ENCODE data around the gene TGFBI. TPM values are rescaled to one million over a fixed set of nuclear protein-coding genes. Genes with fewer than 3 reads are reported as not detected.

The TGFBI gene
- total and polyA plus RNA-seq, 9 of the 15 experiments (the other 6 are each of a cell fraction or from before 2014, with no cell fraction given) = 0.05 to 0.62 (median 0.08) TPM; not detected in 6

DNA sequence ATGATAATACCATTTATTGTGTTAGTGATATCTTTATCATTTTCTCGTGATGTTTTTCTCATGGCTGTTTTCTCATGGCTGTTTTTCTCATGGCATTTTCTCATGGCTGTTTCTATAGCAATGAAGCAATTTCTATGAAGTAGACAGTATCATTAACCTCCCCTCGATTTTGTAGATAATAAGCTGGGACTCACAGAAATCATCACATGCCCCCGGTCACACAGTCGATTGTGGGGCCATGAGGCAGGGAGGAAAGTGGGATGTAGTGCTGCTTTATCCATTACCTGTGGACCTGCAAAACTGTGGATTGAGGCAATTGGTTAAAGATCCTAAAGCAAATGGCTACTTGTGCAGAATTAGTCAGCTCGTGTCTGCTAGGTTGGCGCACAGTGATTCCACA, 47.3 kb downstream of the TGFBI start:
- no peak overlapping the region for H2AFZ ChIP-seq (ENCODE audit: low read depth, low read length)
- no peak overlapping the region for H3K4me2 ChIP-seq (ENCODE audit: insufficient read depth, low read length)
- peaks cover 17 to 27% of the 10 kb centered on the region in 2 experiments for H3K27me3 ChIP-seq (ENCODE audit: control insufficient read depth in 2 of 2, insufficient read depth in 2 of 2, low read length in 2 of 2)
- H4K20me1 ChIP-seq (replicated peaks; ENCODE audit: control insufficient read depth, insufficient read depth, low read length) = no peaks in the 10 kb centered on the region
- peaks cover 4 to 9% of the 10 kb centered on the region in 2 experiments; a peak in 3 of 5 replicates for H3K4me1 ChIP-seq (replicated peaks in 1 of 2; ENCODE audit: control insufficient read depth in 2 of 2, insufficient read depth in 2 of 2, low read length in 2 of 2)
- no peak overlapping the region for H3K4me3 ChIP-seq
- POLR2A ChIA-PET = interaction anchor here (1.0 kb wide), 1 partner anchor 20 kb away, joined by 4 read pairs; no protein-coding TSS in a partner anchor
- H3K79me2 ChIP-seq (ENCODE audit: control insufficient read depth, insufficient read depth, low read length) = no peaks in the 10 kb centered on the region
- WGBS (ENCODE audit: insufficient coverage, low coverage, missing lambda C conversion rate) = 1% methylated on average over 6 of the region's 6 CpGs
- in situ Hi-C loops (cut with MboI) (no loop called here), intact Hi-C loops (cut with micrococcal nuclease) (no loop called here)
- CTCF ChIA-PET (ENCODE audit: low intra/inter-chr PET ratio) = no interaction called here
- FAIRE-seq (no peak), DNase-seq (ENCODE audit: extremely low read depth in 1 of 4, low spot score in 3 of 4) (no peak), ATAC-seq (no peak)
- no TSS peak for BruUV-seq (replicated peaks)
- no peaks in the 10 kb centered on the region for H3K9me1 ChIP-seq (ENCODE audit: control insufficient read depth, insufficient read depth, low read length)
- H3K36me3 ChIP-seq (ENCODE audit: control insufficient read depth, insufficient read depth, low read length) = no peaks in the 10 kb centered on the region
- H3K27ac ChIP-seq (ENCODE audit: extremely low read depth, low read depth, low read length) = no peak overlapping the region
- no peak for TF ChIP-seq SIX5 (IDR thresholded peaks at IDR 0.05; ENCODE audit: borderline replicate concordance in 1 of 2, insufficient read depth in 1 of 2, low read depth in 1 of 2, low read length in 2 of 2)
- TF ChIP-seq ZNF785 (CRISPR knock-in tag; IDR thresholded peaks at IDR 0.05) = no peak
- no peak for TF ChIP-seq SRSF9 (IDR thresholded peaks at IDR 0.05; ENCODE audit: borderline replicate concordance, low read depth, low read length)
- no peak for TF ChIP-seq PYGO2 (tag; IDR thresholded peaks at IDR 0.05)
- TF ChIP-seq, protein P1, sequence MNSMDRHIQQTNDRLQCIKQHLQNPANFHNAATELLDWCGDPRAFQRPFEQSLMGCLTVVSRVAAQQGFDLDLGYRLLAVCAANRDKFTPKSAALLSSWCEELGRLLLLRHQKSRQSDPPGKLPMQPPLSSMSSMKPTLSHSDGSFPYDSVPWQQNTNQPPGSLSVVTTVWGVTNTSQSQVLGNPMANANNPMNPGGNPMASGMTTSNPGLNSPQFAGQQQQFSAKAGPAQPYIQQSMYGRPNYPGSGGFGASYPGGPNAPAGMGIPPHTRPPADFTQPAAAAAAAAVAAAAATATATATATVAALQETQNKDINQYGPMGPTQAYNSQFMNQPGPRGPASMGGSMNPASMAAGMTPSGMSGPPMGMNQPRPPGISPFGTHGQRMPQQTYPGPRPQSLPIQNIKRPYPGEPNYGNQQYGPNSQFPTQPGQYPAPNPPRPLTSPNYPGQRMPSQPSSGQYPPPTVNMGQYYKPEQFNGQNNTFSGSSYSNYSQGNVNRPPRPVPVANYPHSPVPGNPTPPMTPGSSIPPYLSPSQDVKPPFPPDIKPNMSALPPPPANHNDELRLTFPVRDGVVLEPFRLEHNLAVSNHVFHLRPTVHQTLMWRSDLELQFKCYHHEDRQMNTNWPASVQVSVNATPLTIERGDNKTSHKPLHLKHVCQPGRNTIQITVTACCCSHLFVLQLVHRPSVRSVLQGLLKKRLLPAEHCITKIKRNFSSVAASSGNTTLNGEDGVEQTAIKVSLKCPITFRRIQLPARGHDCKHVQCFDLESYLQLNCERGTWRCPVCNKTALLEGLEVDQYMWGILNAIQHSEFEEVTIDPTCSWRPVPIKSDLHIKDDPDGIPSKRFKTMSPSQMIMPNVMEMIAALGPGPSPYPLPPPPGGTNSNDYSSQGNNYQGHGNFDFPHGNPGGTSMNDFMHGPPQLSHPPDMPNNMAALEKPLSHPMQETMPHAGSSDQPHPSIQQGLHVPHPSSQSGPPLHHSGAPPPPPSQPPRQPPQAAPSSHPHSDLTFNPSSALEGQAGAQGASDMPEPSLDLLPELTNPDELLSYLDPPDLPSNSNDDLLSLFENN (IDR thresholded peaks at IDR 0.05; ENCODE audit: low read depth in 2 of 2, low read length in 2 of 2) = no peak
- no peak for TF ChIP-seq EHMT2 (IDR thresholded peaks at IDR 0.05)
- no peak for TF ChIP-seq TGIF2 (CRISPR knock-in tag; IDR thresholded peaks at IDR 0.05)
- TF ChIP-seq, protein P2, sequence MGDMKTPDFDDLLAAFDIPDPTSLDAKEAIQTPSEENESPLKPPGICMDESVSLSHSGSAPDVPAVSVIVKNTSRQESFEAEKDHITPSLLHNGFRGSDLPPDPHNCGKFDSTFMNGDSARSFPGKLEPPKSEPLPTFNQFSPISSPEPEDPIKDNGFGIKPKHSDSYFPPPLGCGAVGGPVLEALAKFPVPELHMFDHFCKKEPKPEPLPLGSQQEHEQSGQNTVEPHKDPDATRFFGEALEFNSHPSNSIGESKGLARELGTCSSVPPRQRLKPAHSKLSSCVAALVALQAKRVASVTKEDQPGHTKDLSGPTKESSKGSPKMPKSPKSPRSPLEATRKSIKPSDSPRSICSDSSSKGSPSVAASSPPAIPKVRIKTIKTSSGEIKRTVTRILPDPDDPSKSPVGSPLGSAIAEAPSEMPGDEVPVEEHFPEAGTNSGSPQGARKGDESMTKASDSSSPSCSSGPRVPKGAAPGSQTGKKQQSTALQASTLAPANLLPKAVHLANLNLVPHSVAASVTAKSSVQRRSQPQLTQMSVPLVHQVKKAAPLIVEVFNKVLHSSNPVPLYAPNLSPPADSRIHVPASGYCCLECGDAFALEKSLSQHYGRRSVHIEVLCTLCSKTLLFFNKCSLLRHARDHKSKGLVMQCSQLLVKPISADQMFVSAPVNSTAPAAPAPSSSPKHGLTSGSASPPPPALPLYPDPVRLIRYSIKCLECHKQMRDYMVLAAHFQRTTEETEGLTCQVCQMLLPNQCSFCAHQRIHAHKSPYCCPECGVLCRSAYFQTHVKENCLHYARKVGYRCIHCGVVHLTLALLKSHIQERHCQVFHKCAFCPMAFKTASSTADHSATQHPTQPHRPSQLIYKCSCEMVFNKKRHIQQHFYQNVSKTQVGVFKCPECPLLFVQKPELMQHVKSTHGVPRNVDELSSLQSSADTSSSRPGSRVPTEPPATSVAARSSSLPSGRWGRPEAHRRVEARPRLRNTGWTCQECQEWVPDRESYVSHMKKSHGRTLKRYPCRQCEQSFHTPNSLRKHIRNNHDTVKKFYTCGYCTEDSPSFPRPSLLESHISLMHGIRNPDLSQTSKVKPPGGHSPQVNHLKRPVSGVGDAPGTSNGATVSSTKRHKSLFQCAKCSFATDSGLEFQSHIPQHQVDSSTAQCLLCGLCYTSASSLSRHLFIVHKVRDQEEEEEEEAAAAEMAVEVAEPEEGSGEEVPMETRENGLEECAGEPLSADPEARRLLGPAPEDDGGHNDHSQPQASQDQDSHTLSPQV (IDR thresholded peaks at IDR 0.05) = no peak
- H3K9me3 ChIP-seq (replicated peaks; ENCODE audit: control insufficient read depth, insufficient read depth, low read depth, low read length) = no peaks in the 10 kb centered on the region
- no peak overlapping the region for H3K9ac ChIP-seq (ENCODE audit: insufficient read depth in 1 of 2, low read depth in 2 of 2, low read length in 2 of 2)
